VCaP (cell line): Measurements from ENCODE around the gene ALDH1L2.

Experiments
- H3K27ac ChIP-seq: fragments of 450-650 bp; 2 replicates; pipeline ENCODE4 v1.5.1; 2017
- TF ChIP-seq, protein P1 (sequence below): fragments of 450-650 bp; conservative IDR thresholded peaks from 2 replicates; pipeline ENCODE4 v1.5.1; 2017; ENCODE audit warnings: mild to moderate bottlenecking, moderate library complexity

ALDH1L2 gene

DNA sequence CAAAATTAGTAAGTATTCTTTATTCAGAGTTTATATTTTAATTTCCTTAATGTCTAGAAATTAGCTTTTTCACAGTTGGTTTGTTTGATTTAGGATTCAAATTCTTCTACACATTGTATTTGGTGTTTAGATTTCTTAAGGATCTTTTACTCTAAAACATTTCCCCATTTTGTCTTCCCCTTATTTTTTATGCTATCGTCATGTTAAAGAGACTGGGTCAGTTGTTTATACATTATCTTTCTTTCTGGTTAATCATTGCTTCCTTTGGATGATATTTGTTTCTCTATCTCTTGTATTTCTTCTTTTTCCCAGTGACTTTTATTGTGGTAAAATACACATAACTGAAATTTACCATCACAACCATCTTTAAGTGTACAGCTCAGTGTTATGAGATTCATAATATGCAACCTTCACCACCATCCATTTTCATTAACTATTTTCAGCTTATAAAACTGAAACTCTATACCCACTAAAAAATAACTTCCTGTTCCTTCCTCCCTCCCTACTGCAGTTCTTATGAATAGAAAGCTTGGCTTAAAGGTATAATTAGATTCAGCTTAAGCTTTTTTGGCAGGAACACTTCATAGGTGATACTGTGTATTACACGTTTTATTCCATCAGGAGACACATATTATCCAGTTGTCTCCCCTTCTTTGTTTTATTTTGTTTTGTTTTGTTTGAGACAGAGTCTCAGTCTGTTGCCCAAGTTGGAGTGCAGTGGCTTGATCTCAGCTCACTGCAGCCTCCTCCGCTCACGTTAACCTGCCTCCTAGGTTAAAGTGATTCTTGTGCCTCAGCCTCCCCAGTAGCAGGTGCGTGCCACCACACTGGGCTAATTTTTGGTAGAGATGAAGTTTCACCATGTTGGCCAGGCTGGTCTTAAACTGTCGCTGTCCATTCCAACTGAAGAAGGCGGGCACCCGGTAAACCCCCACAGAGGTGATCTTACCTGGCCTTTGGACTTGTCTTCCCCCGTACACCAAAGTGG is 53.1 kb downstream of the ALDH1L2 start:
- H3K27ac ChIP-seq, result no peak overlapping the region
- TF ChIP-seq, protein P1, sequence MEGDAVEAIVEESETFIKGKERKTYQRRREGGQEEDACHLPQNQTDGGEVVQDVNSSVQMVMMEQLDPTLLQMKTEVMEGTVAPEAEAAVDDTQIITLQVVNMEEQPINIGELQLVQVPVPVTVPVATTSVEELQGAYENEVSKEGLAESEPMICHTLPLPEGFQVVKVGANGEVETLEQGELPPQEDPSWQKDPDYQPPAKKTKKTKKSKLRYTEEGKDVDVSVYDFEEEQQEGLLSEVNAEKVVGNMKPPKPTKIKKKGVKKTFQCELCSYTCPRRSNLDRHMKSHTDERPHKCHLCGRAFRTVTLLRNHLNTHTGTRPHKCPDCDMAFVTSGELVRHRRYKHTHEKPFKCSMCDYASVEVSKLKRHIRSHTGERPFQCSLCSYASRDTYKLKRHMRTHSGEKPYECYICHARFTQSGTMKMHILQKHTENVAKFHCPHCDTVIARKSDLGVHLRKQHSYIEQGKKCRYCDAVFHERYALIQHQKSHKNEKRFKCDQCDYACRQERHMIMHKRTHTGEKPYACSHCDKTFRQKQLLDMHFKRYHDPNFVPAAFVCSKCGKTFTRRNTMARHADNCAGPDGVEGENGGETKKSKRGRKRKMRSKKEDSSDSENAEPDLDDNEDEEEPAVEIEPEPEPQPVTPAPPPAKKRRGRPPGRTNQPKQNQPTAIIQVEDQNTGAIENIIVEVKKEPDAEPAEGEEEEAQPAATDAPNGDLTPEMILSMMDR, result no peak

GRCh38 chr12:105026411-105026810 is 57.8 kb downstream of the ALDH1L2 start:
- H3K27ac ChIP-seq, result peak overlapping the region; percentile 27; the same call in 1 of the 2 replicates
- TF ChIP-seq, protein P1, result no peak

- TF ChIP-seq, protein P1, result no peak
- H3K27ac ChIP-seq, result 0 out of 2 replicates have a peak overlapping the region, but pooled peaks have one; percentile 27
Observed at GRCh38 chr12:105025890-105026289, 58.4 kb downstream of the ALDH1L2 start.

DNA sequence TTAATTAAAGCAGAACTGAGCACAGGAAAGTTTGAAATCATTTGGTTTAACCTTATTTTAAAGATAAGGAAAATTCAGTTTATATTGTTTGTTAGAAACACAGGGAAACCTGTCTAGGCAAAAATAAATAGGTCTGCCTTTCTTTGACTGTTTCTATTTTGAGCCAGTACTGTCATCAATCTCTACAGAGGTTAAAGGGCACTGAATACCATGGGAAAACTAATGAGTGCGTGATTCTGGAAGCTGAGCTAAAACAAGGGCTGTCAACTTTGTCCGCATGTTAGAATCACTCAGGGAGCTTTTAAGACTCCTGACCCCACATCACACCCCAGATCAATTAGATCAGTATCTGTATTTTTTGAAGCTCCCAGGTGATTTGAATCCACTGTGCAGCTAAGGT is 59.3 kb downstream of the ALDH1L2 start:
- no peak overlapping the region for H3K27ac ChIP-seq
- TF ChIP-seq, protein P1, result no peak

DNA sequence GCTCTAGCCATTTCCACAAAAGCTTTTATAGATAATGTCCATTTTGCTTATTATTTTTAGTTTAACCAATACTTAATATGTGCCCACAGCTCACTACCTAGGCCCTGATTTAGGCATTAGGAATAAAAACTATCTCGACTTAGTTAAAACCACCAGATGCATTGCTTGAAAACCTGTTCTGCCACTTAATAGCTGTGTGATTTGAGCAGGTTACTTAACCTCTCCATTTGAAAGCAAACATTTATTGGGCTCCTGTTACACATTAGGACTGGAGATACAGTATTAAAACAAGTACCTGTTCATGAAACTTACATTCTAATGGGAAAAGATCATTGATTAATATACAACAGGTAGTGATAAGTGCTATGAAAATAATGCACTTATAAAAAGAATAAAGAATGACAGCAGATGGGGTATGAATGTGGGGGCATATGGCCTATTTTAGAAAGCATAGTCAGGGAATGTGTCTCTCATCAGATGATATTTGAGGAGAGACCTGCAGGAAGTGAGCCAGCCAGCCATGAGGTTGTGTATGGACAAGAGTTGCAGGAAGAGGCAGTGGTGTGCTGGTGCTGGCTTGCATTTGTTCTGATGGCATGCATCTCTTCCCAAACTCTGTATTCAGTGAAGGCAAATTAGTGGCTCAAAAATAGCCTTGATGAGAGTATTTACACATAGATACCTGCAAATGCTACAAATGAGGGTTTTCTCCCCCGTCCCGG is 63.9 kb downstream of the ALDH1L2 start:
- TF ChIP-seq, protein P1, result no peak
- peak overlapping the region; percentile 35; the same call in 1 of the 2 replicates for H3K27ac ChIP-seq

- no peak overlapping the region for H3K27ac ChIP-seq
- TF ChIP-seq, protein P1, result no peak
Observed at GRCh38 chr12:105018776-105019175, 65.5 kb downstream of the ALDH1L2 start.

DNA sequence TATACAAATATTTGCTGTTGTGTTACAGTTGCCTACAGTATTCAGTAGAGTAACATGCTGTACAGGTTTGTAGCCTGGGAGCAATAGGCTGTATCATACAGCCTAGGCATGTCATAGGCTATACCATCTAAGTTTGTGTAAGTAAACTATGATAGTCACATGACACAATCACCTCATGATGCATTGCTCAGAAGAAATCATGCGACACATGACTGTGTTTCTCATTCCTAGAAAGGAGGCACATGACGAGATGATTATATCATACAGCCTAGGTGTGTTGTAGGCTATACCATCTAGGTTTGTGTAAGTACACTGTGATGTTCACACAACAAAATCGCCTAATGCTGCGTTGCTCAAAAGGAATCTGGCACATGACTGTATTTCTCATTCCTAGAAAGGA is 66.2 kb downstream of the ALDH1L2 start:
- H3K27ac ChIP-seq, result no peak overlapping the region
- TF ChIP-seq, protein P1, result no peak
